Testis (tissue), 3 donors: ENCODE results near the gene AGBL4. TPM values are rescaled to one million over a fixed set of nuclear protein-coding genes. Genes with fewer than 3 reads are reported as not detected.

Experiments
- DNase-seq: peaks from one replicate; pipeline ENCODE4 v3.0.0-alpha.2; 2019
- H3K27ac ChIP-seq, 2 donors: fragments of 200-600 bp; sonication (generic); one replicate each; pipeline ENCODE4 v1.5.1; 2019
- H3K27me3 ChIP-seq: fragments of 200-600 bp; sonication (generic); one replicate; pipeline ENCODE4 v1.5.1; 2019
- H3K36me3 ChIP-seq: fragments of 200-600 bp; sonication (generic); one replicate; pipeline ENCODE4 v1.5.1; 2017; ENCODE audit warnings: low read depth; ENCODE audit errors: missing control alignments
- H3K4me1 ChIP-seq: fragments of 200-600 bp; sonication (generic); one replicate; pipeline ENCODE4 v1.5.1; 2019
- H3K4me3 ChIP-seq, 2 donors: fragments of 200-600 bp; sonication (generic); one replicate each; pipeline ENCODE4 v1.5.1; 2017 to 2019
- H3K9me3 ChIP-seq: fragments of 200-600 bp; sonication (generic); one replicate; pipeline ENCODE4 v1.5.1; 2017
- POLR2A ChIP-seq: fragments of 450-650 bp; IDR thresholded peaks from one replicate; pipeline ENCODE4 v1.6.1; 2017; ENCODE audit warnings: antibody characterized with exemption, mild to moderate bottlenecking, moderate library complexity
- WGBS, 2 donors: methylation state at CpG; one replicate each; pipeline ENCODE4 v1.1.5; 2018; 5-methylcytosine and 5-hydroxymethylcytosine counted together
- intact Hi-C: fragments of 100-400 bp; cut with DNase I; formaldehyde crosslinking; loops from one replicate; pipeline ENCODE4 v1.15.1; 2023; ENCODE audit warnings: low total_unique reads
- polyA plus RNA-seq: library from polyadenylated mRNA; stranded (reverse); fragments of 350-450 nt; fragmentation: Illumina TruSeq; extraction: RNeasy Lipid Tissue Mini Kit (QIAGEN cat#74804); gene quantifications from one replicate; pipeline ENCODE4 v1.2.3, GENCODE V29; 2014; ENCODE audit warnings: low read depth, low replicate concordance; ENCODE audit not compliant: insufficient read depth
- total RNA-seq, 2 donors: library from RNA; depleted of rRNA; stranded (reverse); fragments of >200 nt; gene quantifications; one replicate each; pipeline ENCODE4 v1.2.3, GENCODE V29; 2016
- TF ChIP-seq, protein P1 (sequence below), 3 experiments: fragments of 450-650 bp in 2 of 3; fragments of 200-600 bp in 1 of 3; sonication (generic) in 1 of 3; IDR thresholded peaks; one replicate each; pipeline ENCODE4 v1.5.1; 2016 to 2019; ENCODE audit warnings: antibody characterized with exemption in 3 of 3, mild to moderate bottlenecking in 2 of 3, moderate library complexity in 1 of 3

The AGBL4 gene
- total and polyA plus RNA-seq, 3 donors from 2014 or later = 3.3 to 6.9 (median 5.8) TPM

GRCh38 chr1:48924099-48924498 is 1099.7 kb downstream of the AGBL4 start:
- Histone ChIP-seq H3K9me3 (no peaks in the 10 kb centered on the region), H3K27me3 (no peaks in the 10 kb centered on the region), H3K27ac (no peak overlapping the region), H3K4me1 (no peaks in the 10 kb centered on the region), H3K4me3 (no peak overlapping the region), H3K36me3 (no peaks in the 10 kb centered on the region)
- intact Hi-C loops = no loop called here
- DNase-seq = no peak
- no peak for TF ChIP-seq POLR2A
- TF ChIP-seq, protein P1, sequence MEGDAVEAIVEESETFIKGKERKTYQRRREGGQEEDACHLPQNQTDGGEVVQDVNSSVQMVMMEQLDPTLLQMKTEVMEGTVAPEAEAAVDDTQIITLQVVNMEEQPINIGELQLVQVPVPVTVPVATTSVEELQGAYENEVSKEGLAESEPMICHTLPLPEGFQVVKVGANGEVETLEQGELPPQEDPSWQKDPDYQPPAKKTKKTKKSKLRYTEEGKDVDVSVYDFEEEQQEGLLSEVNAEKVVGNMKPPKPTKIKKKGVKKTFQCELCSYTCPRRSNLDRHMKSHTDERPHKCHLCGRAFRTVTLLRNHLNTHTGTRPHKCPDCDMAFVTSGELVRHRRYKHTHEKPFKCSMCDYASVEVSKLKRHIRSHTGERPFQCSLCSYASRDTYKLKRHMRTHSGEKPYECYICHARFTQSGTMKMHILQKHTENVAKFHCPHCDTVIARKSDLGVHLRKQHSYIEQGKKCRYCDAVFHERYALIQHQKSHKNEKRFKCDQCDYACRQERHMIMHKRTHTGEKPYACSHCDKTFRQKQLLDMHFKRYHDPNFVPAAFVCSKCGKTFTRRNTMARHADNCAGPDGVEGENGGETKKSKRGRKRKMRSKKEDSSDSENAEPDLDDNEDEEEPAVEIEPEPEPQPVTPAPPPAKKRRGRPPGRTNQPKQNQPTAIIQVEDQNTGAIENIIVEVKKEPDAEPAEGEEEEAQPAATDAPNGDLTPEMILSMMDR (IDR thresholded peaks at IDR 0.05) = no peak

- WGBS, 2 donors = 85 to 90% methylated on average over 1 of the region's 1 CpG
- no peaks in the 10 kb centered on the region for H3K4me1 ChIP-seq
- no peaks in the 10 kb centered on the region for H3K9me3 ChIP-seq
- DNase-seq = no peak
- H3K27ac ChIP-seq = no peak overlapping the region
- H3K36me3 ChIP-seq = no peaks in the 10 kb centered on the region
- no peaks in the 10 kb centered on the region for H3K27me3 ChIP-seq
- H3K4me3 ChIP-seq = no peak overlapping the region
- intact Hi-C loops = no loop called here
- TF ChIP-seq POLR2A = no peak
Observed at GRCh38 chr1:48923116-48923515, 1100.6 kb downstream of the AGBL4 start.

GRCh38 chr1:48920851-48921250 is 1102.9 kb downstream of the AGBL4 start:
- 93% methylated on average over 3 of the region's 3 CpGs for WGBS, 2 donors
- Histone ChIP-seq H3K4me3 (no peak overlapping the region), H3K4me1 (no peaks in the 10 kb centered on the region), H3K36me3 (no peaks in the 10 kb centered on the region), H3K27ac (no peak overlapping the region), H3K27me3 (no peaks in the 10 kb centered on the region), H3K9me3 (no peaks in the 10 kb centered on the region)
- DNase-seq = no peak
- TF ChIP-seq POLR2A = no peak
- TF ChIP-seq, protein P1 (IDR thresholded peaks at IDR 0.05) = no peak
- intact Hi-C loops = no loop called here

- no peak for DNase-seq
- Histone ChIP-seq H3K27me3 (no peaks in the 10 kb centered on the region), H3K4me3 (no peak overlapping the region), H3K4me1 (no peaks in the 10 kb centered on the region), H3K9me3 (no peaks in the 10 kb centered on the region), H3K36me3 (no peaks in the 10 kb centered on the region), H3K27ac (no peak overlapping the region)
- WGBS, 2 donors = 74 to 84% methylated on average over 8 of the region's 8 CpGs
- intact Hi-C loops = no loop called here
- TF ChIP-seq, protein P1 (IDR thresholded peaks at IDR 0.05) = no peak
- no peak for TF ChIP-seq POLR2A
Observed at GRCh38 chr1:48917901-48918603, 1105.7 kb downstream of the AGBL4 start.

DNA sequence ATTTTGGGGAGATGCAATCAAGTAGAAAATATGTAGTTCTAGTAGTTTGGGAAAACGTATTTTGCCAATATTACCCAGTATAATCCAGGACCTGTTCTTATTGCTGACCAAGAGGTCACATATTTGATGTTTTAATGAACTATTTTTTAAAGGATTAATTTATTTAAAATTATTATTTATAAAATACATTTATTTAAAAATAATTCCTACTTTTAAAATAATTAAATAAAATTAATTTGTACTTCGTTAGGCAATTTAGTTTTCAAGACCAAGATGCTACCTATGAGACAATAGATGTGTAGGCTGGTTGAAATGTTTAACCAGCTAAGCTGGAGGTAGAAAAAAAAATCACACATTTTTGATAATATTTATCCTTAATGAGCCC is 1106.7 kb downstream of the AGBL4 start:
- H3K36me3 ChIP-seq = no peaks in the 10 kb centered on the region
- no peaks in the 10 kb centered on the region for H3K9me3 ChIP-seq
- intact Hi-C loops = no loop called here
- no peak overlapping the region for H3K4me3 ChIP-seq
- DNase-seq = no peak
- 93 to 98% methylated on average over 2 of the region's 2 CpGs for WGBS, 2 donors
- no peak for TF ChIP-seq POLR2A
- TF ChIP-seq, protein P1 (IDR thresholded peaks at IDR 0.05) = no peak
- no peak overlapping the region for H3K27ac ChIP-seq
- H3K27me3 ChIP-seq = no peaks in the 10 kb centered on the region
- H3K4me1 ChIP-seq = no peaks in the 10 kb centered on the region
